Right kidney (tissue), 1 donor: ENCODE results near the gene MAN2B1.

ENCODE experiments used
- DNase-seq: peaks from one replicate; pipeline ENCODE4 v3.0.0-alpha.2; 2016

The MAN2B1 gene

DNA sequence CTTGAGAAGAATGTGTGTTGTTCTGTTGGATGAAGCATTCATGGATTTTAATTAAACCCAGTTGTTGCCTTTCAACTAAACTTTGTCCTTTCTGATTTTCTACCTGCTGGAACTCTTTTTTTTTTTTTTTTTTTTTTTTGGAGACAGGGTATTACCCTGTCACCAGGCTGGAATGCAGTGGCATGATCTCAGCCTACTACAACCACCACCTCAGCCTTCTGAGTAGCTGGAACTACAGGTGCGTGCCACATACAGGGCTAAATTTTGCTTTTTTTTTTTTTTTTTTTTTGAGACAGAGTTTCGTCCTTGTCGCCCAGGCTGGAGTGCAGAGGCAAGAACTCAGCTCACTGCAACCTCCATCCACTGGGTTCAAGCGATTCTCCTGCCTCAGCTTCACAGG is 48.9 kb downstream of the MAN2B1 start:
- no peak for DNase-seq

DNA sequence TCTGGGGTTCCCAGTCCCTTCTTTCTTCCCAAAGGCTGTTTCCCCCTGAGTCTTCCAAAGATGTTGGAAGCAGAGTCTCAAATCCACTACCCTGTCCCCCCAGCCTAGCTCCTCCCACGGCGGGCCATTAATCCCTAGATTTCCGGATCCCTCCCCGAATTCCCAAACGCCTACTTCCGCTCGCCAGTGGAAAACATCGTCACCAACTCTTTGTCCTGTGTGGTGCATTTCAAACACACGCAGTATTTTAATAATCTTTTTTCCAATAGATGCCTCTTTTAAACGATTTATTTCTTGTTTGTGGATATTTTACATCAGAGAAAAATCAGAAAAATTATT is 55.2 kb downstream of the MAN2B1 start:
- DNase-seq: no peak

DNA sequence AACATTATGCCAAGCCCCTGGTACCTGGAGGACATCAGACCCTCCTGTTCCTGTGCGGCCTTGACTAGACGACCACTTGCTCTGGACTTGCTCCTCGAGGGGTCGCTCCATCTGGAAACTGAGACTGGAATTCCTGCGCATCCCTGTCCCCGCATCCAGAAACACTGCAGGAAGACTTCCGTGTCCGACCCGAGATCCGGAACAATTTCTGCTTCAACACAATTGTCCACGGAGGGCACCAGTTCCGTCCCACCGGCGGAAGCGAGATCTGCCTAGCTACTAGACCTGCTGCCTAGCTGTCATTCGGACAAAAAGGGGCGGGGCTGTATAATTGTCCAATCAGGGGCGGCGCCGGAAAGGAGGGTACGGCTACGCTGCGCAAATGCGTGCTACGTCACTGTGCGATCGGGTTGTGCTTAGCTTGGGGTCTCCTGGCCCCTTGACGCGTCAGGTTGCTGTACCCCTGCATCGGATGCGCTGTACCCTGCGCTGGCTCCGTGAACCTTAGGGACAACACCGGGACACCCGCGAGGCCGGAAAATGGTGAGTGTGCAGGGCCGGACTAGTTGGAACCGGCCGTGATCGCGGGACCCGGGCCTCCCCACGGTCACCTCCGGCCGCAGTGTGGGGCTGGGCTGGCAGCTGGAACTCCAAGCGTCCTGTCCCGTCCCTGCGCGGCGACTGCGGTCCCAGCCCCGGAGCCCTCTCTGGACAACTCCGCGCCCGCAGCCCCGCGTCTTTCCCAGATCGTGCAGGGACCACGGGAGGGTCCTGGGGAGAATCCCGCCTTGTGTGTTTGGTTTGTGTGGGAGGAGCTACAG is 55.8 kb downstream of the MAN2B1 start, which contains the start of the genes ZNF490 and ZNF791:
Gene ZNF490, minus strand, starts transcription at position 274 of the 821 bp plus-strand sequence. Its CDS starts 133 bp downstream, at position 141.
Gene ZNF791, plus strand, starts transcription at position 381 of the 821 bp plus-strand sequence. Its CDS starts 160 bp downstream, at position 541.
- peak; percentile 92 for DNase-seq

DNA sequence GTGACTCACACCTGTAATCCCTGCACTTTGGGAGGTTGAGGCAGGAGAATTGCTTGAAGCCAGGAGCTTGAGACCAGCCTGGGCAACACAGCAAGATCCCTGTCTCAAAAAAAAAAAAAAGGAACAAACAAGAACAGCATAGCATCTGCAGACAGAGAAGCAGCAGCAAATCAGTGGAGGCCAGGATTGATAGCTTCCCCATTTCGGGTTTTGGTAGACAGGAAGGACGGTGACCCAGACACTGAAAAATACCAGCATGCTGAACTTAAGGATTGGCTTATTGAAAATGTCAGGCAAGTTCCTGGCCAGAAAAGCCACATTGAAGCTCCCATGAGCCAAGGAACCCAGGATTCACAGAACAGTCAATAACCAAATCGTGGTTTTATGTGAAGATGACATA is 58.9 kb downstream of the MAN2B1 start:
- no peak for DNase-seq

DNA sequence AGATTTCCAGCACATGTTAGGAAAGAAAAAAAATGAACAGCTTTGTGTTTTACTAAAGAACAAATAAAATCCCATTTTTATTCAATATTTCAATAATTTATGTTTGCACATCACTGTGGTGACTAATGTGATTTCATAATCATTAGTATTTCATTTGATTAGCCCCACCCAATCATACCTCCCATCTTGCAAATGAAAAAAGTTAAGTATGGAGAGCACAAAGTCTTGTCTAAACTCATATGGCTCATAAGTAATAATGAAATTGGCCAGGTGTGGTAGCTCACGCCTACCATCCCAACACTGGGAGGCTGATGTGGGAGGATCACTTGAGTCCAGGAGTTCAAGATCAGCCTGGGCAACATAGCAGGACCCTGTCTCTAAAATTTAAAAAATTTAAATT is 59.7 kb downstream of the MAN2B1 start:
- no peak for DNase-seq

GRCh38 chr19:12603714-12604113 is 62.8 kb downstream of the MAN2B1 start:
- no peak for DNase-seq

DNA sequence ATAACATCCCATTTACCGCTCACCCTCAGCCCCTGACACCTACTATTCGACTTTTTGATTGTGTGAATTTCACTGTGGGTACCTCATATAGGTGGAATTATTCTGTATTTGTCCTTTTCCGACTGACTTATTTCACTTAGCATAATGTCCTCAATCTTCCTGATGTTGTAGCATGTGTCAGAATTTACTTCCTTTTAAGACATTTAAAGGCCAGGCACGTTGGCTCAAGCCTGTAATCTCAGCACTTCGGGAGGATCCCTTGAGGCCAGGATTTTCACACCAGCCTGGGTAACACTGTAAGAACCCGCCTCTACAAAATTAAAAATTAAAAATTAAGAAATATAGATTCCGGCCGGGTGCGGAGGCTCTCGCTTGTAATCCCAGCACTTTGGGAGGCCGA is 68.9 kb downstream of the MAN2B1 start:
- DNase-seq: no peak

- peak; percentile 51 for DNase-seq
Measured at GRCh38 chr19:12596927-12597548, 69.5 kb downstream of the MAN2B1 start.
